HepG2 (cell line): ENCODE measurements around the gene VPS52. TPM values are rescaled to one million over a fixed set of nuclear protein-coding genes. Genes with fewer than 3 reads are reported as not detected.

Experiments
- ATM ChIP-seq: fragments of 450-650 bp; IDR thresholded peaks from 2 replicates; pipeline ENCODE4 v1.7.1; 2017; ENCODE audit warnings: mild to moderate bottlenecking, borderline replicate concordance
- KDM5A ChIP-seq: fragments of 200-600 bp; sonication (generic); IDR thresholded peaks from 2 replicates; pipeline ENCODE4 v1.7.0; 2018; ENCODE audit warnings: antibody characterized with exemption, mild to moderate bottlenecking, low read length, borderline replicate concordance
- MXD4 ChIP-seq: IDR thresholded peaks from 2 replicates; pipeline ENCODE4 v1.6.1; 2016; ENCODE audit warnings: mild to moderate bottlenecking, missing biosample characterization, missing genetic modification reagents
- MXI1 ChIP-seq: IDR thresholded peaks from 3 replicates; pipeline ENCODE4 v1.6.1; 2012; ENCODE audit warnings: low read depth, low read length, inconsistent platforms, borderline replicate concordance
- RFX3 ChIP-seq: IDR thresholded peaks from 2 replicates; pipeline ENCODE4 v1.6.1; 2016; ENCODE audit warnings: missing biosample characterization, missing genetic modification reagents
- SIN3A ChIP-seq: IDR thresholded peaks from 2 replicates; pipeline ENCODE4 v1.6.1; 2011; ENCODE audit warnings: low read depth, mild to moderate bottlenecking, control low read depth, low read length, borderline replicate concordance
- ZBTB21 ChIP-seq: sonication (generic); formaldehyde crosslinking; IDR thresholded peaks from 2 replicates; pipeline ENCODE4 v1.4.0; 2020; ENCODE audit warnings: missing genetic modification reagents
- ZKSCAN5 ChIP-seq: sonication (generic); formaldehyde crosslinking; IDR thresholded peaks from 2 replicates; pipeline ENCODE4 v1.5.1; 2020; ENCODE audit warnings: mild to moderate bottlenecking, missing genetic modification reagents
- ZNF12 ChIP-seq: sonication (generic); formaldehyde crosslinking; IDR thresholded peaks from 2 replicates; pipeline ENCODE4 v1.5.0; 2020; ENCODE audit warnings: missing genetic modification reagents
- ZNF24 ChIP-seq: fragments of 450-650 bp; IDR thresholded peaks from 2 replicates; pipeline ENCODE4 v1.6.1; 2017; ENCODE audit warnings: antibody characterized with exemption, mild to moderate bottlenecking
- ZNF44 ChIP-seq: sonication (generic); formaldehyde crosslinking; IDR thresholded peaks from 2 replicates; pipeline ENCODE4 v1.5.1; 2020; ENCODE audit warnings: mild to moderate bottlenecking, missing genetic modification reagents
- ZNF562 ChIP-seq: sonication (generic); formaldehyde crosslinking; IDR thresholded peaks from 2 replicates; pipeline ENCODE4 v1.8.0; 2022; ENCODE audit warnings: missing genetic modification reagents, borderline replicate concordance
- ZNF790 ChIP-seq: sonication (generic); formaldehyde crosslinking; IDR thresholded peaks from 2 replicates; pipeline ENCODE4 v1.8.0; 2022; ENCODE audit warnings: missing genetic modification reagents, mild to moderate bottlenecking, borderline replicate concordance
- ZNF816 ChIP-seq: sonication (generic); formaldehyde crosslinking; IDR thresholded peaks from 2 replicates; pipeline ENCODE4 v1.8.0; 2022; ENCODE audit warnings: missing genetic modification reagents, mild to moderate bottlenecking, borderline replicate concordance
- polyA plus RNA-seq, 8 experiments: library from polyadenylated mRNA; depleted of rRNA in 3 of 8; stranded (reverse) in 7 of 8; unstranded in 1 of 8; fragments of >200 nt; fragmentation: Illumina TruSeq in 4 of 8; extraction: Trizol in 4 of 8; gene quantifications; 2 replicates each; pipeline versions ENCODE4 v1.2.1 to v1.2.3, GENCODE V29; 2011 to 2016; ENCODE audit warnings: low read depth in 4 of 8, missing spikeins in 1 of 8, mixed read lengths in 1 of 8; ENCODE audit not compliant: insufficient read depth in 1 of 8
- total RNA-seq, 5 experiments: library from RNA; depleted of rRNA; stranded (reverse); fragments of >200 nt; fragmentation: Illumina TruSeq; extraction: Trizol; gene quantifications; 2 replicates each; pipeline ENCODE4 v1.2.3, GENCODE V29; 2016; ENCODE audit warnings: low read depth in 1 of 5
- TF ChIP-seq, protein P1 (sequence below): sonication (generic); formaldehyde crosslinking; IDR thresholded peaks from one replicate; pipeline ENCODE4 v1.5.1; 2020; ENCODE audit warnings: mild to moderate bottlenecking, missing genetic modification reagents; ENCODE audit errors: not compliant biosample characterization
- TF ChIP-seq, protein P2 (sequence below): sonication (generic); formaldehyde crosslinking; IDR thresholded peaks from 2 replicates; pipeline ENCODE4 v1.4.0; 2020; ENCODE audit warnings: missing genetic modification reagents
- TF ChIP-seq, protein P3 (sequence below): sonication (generic); formaldehyde crosslinking; IDR thresholded peaks from 2 replicates; pipeline ENCODE4 v1.8.0; 2022; ENCODE audit warnings: missing genetic modification reagents, low read depth, mild to moderate bottlenecking, borderline replicate concordance
- TF ChIP-seq, protein P4 (sequence below): sonication (generic); formaldehyde crosslinking; IDR thresholded peaks from 2 replicates; pipeline ENCODE4 v1.5.1; 2020; ENCODE audit warnings: mild to moderate bottlenecking, missing genetic modification reagents, moderate library complexity

Gene VPS52
- total and polyA plus RNA-seq, 2 of the 13 experiments (the other 11 are each of a cell fraction or from before 2014, with no cell fraction given) = 48.9 to 85.5 TPM

DNA sequence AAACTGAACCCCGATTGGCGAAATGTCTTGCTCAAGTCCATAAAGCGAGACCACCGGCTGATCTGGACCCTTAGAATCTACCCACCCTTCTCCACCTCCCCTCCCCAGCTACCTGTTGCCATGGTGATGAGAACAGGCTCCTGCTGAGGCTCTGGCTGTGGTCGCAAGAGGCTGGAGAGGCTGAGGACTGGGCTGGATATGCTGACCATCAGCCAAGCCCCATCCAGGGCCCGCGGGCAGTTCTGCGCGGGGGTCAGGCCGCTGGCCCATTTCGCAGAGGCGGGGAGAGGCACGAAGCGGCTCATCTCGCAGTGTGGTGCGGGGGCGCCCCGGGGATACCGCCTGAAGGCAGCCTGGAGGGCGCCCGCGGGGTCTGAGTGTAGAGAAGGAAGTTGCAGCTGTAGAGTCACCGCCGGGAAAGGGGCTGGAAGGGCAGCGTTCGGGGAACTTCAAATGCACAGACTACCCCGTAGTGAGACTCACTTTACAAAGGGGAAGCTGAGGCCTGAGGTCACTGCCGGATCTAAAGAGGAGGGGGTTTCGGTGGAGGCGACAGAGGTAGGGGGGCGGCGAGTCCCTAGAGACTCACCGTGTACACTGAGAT, 41.5 kb upstream of the VPS52 start (continued):
- TF ChIP-seq, protein P1, sequence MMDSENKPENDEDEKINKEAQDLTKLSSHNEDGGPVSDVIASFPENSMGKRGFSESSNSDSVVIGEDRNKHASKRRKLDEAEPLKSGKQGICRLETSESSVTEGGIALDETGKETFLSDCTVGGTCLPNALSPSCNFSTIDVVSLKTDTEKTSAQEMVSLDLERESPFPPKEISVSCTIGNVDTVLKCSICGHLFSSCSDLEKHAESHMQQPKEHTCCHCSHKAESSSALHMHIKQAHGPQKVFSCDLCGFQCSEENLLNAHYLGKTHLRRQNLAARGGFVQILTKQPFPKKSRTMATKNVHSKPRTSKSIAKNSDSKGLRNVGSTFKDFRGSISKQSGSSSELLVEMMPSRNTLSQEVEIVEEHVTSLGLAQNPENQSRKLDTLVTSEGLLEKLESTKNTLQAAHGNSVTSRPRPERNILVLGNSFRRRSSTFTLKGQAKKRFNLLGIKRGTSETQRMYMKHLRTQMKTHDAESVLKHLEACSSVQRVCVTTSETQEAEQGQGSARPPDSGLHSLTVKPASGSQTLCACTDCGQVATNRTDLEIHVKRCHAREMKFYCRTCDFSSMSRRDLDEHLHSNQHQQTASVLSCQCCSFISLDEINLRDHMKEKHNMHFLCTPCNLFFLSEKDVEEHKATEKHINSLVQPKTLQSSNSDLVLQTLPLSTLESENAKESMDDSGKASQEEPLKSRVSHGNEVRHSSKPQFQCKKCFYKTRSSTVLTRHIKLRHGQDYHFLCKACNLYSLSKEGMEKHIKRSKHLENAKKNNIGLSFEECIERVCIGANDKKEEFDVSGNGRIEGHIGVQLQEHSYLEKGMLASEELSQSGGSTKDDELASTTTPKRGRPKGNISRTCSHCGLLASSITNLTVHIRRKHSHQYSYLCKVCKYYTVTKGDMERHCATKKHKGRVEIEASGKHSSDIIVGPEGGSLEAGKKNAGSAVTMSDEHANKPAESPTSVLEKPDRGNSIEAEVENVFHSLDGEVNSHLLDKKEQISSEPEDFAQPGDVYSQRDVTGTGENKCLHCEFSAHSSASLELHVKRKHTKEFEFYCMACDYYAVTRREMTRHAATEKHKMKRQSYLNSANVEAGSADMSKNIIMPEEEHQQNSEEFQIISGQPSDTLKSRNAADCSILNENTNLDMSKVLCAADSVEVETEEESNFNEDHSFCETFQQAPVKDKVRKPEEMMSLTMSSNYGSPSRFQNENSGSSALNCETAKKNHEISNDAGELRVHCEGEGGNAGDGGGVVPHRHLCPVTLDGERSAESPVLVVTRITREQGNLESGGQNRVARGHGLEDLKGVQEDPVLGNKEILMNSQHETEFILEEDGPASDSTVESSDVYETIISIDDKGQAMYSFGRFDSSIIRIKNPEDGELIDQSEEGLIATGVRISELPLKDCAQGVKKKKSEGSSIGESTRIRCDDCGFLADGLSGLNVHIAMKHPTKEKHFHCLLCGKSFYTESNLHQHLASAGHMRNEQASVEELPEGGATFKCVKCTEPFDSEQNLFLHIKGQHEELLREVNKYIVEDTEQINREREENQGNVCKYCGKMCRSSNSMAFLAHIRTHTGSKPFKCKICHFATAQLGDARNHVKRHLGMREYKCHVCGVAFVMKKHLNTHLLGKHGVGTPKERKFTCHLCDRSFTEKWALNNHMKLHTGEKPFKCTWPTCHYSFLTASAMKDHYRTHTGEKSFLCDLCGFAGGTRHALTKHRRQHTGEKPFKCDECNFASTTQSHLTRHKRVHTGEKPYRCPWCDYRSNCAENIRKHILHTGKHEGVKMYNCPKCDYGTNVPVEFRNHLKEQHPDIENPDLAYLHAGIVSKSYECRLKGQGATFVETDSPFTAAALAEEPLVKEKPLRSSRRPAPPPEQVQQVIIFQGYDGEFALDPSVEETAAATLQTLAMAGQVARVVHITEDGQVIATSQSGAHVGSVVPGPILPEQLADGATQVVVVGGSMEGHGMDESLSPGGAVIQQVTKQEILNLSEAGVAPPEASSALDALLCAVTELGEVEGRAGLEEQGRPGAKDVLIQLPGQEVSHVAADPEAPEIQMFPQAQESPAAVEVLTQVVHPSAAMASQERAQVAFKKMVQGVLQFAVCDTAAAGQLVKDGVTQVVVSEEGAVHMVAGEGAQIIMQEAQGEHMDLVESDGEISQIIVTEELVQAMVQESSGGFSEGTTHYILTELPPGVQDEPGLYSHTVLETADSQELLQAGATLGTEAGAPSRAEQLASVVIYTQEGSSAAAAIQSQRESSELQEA (CRISPR knock-in tag) = no peak
- TF ChIP-seq ZNF816 (CRISPR knock-in tag) (0 out of 2 replicates have a peak, but pooled peaks have one; percentile 0), ZNF12 (CRISPR knock-in tag) (0 out of 2 replicates have a peak, but pooled peaks have one; percentile 4), ZBTB21 (CRISPR knock-in tag) (no peak), ZNF790 (CRISPR knock-in tag) (no peak), KDM5A (peak; percentile 69; the same call in 1 of the 2 replicates), ZKSCAN5 (CRISPR knock-in tag) (0 out of 2 replicates have a peak, but pooled peaks have one; percentile 15), ZNF44 (peak; percentile 21; the same call in 1 of the 2 replicates), ZNF562 (CRISPR knock-in tag) (no peak), MXD4 (CRISPR knock-in tag) (no peak; the same call in 1 of the 2 replicates), ZNF24 (no peak), ATM (no peak), MXI1 (no peak), RFX3 (peak; percentile 69), SIN3A (peak; percentile 52; the same call in 1 of the 2 replicates)
- TF ChIP-seq, protein P2, sequence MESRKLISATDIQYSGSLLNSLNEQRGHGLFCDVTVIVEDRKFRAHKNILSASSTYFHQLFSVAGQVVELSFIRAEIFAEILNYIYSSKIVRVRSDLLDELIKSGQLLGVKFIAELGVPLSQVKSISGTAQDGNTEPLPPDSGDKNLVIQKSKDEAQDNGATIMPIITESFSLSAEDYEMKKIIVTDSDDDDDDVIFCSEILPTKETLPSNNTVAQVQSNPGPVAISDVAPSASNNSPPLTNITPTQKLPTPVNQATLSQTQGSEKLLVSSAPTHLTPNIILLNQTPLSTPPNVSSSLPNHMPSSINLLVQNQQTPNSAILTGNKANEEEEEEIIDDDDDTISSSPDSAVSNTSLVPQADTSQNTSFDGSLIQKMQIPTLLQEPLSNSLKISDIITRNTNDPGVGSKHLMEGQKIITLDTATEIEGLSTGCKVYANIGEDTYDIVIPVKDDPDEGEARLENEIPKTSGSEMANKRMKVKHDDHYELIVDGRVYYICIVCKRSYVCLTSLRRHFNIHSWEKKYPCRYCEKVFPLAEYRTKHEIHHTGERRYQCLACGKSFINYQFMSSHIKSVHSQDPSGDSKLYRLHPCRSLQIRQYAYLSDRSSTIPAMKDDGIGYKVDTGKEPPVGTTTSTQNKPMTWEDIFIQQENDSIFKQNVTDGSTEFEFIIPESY = 0 out of 2 replicates have a peak, but pooled peaks have one; percentile 9
- TF ChIP-seq, protein P3, sequence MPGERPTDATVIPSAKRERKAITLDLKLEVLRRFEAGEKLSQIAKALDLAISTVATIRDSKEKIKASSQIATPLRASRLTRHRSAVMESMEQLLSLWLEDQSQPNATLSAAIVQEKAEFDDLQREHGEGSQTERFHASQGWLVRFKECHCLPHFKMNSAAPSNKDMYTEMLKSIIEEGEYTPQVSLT (CRISPR knock-in tag) = no peak
- TF ChIP-seq, protein P4, sequence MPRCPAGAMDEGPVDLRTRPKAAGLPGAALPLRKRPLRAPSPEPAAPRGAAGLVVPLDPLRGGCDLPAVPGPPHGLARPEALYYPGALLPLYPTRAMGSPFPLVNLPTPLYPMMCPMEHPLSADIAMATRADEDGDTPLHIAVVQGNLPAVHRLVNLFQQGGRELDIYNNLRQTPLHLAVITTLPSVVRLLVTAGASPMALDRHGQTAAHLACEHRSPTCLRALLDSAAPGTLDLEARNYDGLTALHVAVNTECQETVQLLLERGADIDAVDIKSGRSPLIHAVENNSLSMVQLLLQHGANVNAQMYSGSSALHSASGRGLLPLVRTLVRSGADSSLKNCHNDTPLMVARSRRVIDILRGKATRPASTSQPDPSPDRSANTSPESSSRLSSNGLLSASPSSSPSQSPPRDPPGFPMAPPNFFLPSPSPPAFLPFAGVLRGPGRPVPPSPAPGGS (CRISPR knock-in tag) = peak; percentile 65
